ENCODE measurements around the gene DHRS7.

- TF ChIP-seq CTCF (IDR thresholded peaks at IDR 0.05; ENCODE audit: control extremely low read depth in 1 of 3, insufficient read depth in 1 of 3, low read depth in 1 of 3, low read length in 3 of 3) (no peak), RFX5 (IDR thresholded peaks at IDR 0.05; ENCODE audit: borderline replicate concordance, low read depth, low read length) (no peak), POLR2AphosphoS5 (IDR thresholded peaks at IDR 0.05; ENCODE audit: low read depth, low read length) (no peak), SIN3A (conservative IDR thresholded peaks at IDR 0.05 in 1 of 2, IDR thresholded peaks at IDR 0.05 in 1 of 2; ENCODE audit: low read depth in 1 of 2, low read length in 2 of 2) (no peak), MAFK (IDR thresholded peaks at IDR 0.05; ENCODE audit: low read depth, low read length) (no peak), YY1 (IDR thresholded peaks at IDR 0.05; ENCODE audit: low read depth, low read length) (no peak), MAX (IDR thresholded peaks at IDR 0.05) (no peak), SUZ12 (IDR thresholded peaks at IDR 0.05; ENCODE audit: low read length) (no peak), PHF8 (conservative IDR thresholded peaks at IDR 0.05; ENCODE audit: low read depth, low read length) (no peak)
These were observed 314 bp upstream of the DHRS7 start for GRCh38 chr14:60165547-60165876.
